ENCODE data around the gene MUC4. TPM values are rescaled to one million over a fixed set of nuclear protein-coding genes. Genes with fewer than 3 reads are reported as not detected.

Gene MUC4
- total RNA-seq, 1 donor from 2014 or later = not detected

GRCh38 chr3:195704433-195704999, 107.2 kb downstream of the MUC4 start:
- Mint-ChIP-seq H3K9me3 (peaks cover 3% of the 10 kb centered on the region), H3K27ac (peak overlapping the region; percentile 14), H3K4me3 (no peak overlapping the region), H3K4me1 (no peaks in the 10 kb centered on the region), H3K36me3 (peaks cover 8% of the 10 kb centered on the region), H3K27me3 (ENCODE audit: insufficient read depth, low read depth) (no peaks in the 10 kb centered on the region)
- peaks cover 3% of the 10 kb centered on the region for H3K4me1 ChIP-seq
- no peaks in the 10 kb centered on the region for H4K20me1 ChIP-seq (ENCODE audit: low read depth)
- H3K27me3 ChIP-seq = no peaks in the 10 kb centered on the region
- H3K4me3 ChIP-seq = no peak overlapping the region
- peaks cover 12% of the 10 kb centered on the region for H3F3A ChIP-seq (ENCODE audit: low read depth)
- H3K9ac ChIP-seq = no peak overlapping the region
- no peak for DNase-seq (ENCODE audit: low spot score)
- H3K9me3 ChIP-seq (ENCODE audit: low read depth) = no peaks in the 10 kb centered on the region
- H3K79me2 ChIP-seq (ENCODE audit: low read depth) = no peaks in the 10 kb centered on the region
- no peak overlapping the region for H3K4me2 ChIP-seq
- no peaks in the 10 kb centered on the region for H3K36me3 ChIP-seq
- no peak overlapping the region for H2AFZ ChIP-seq (replicated peaks)
- no peak overlapping the region for H3K27ac ChIP-seq
- TF ChIP-seq EZH2phosphoT487 (IDR thresholded peaks at IDR 0.05) (no peak), EZH2 (IDR thresholded peaks at IDR 0.05) (no peak), CTCF (IDR thresholded peaks at IDR 0.05) (no peak)

GRCh38 chr3:195703776-195704175, 108.0 kb downstream of the MUC4 start:
- peaks cover 3% of the 10 kb centered on the region for H3K9me3 Mint-ChIP-seq
- no peak for TF ChIP-seq CTCF (IDR thresholded peaks at IDR 0.05)
- TF ChIP-seq EZH2 (IDR thresholded peaks at IDR 0.05) = no peak
- no peak for TF ChIP-seq EZH2phosphoT487 (IDR thresholded peaks at IDR 0.05)

GRCh38 chr3:195701042-195701915, 110.5 kb downstream of the MUC4 start:
- peaks cover 2% of the 10 kb centered on the region for H3K27me3 Mint-ChIP-seq (ENCODE audit: insufficient read depth, low read depth)
- H3K4me1 ChIP-seq = peaks cover 34% of the 10 kb centered on the region
- peaks cover 11% of the 10 kb centered on the region for H3K36me3 Mint-ChIP-seq
- no peak for DNase-seq (ENCODE audit: low spot score)
- H3K4me2 ChIP-seq = no peak overlapping the region
- H3K9ac ChIP-seq = no peak overlapping the region
- H3K4me3 ChIP-seq = no peak overlapping the region
- no peaks in the 10 kb centered on the region for H3K36me3 ChIP-seq
- no peak overlapping the region for H2AFZ ChIP-seq (replicated peaks)
- H3K27ac ChIP-seq = no peak overlapping the region
- peaks cover 9% of the 10 kb centered on the region for H4K20me1 ChIP-seq (ENCODE audit: low read depth)
- no peaks in the 10 kb centered on the region for H3K79me2 ChIP-seq (ENCODE audit: low read depth)
- TF ChIP-seq CTCF (IDR thresholded peaks at IDR 0.05) = no peak
- no peak for TF ChIP-seq EZH2 (IDR thresholded peaks at IDR 0.05)
- no peak for TF ChIP-seq EZH2phosphoT487 (IDR thresholded peaks at IDR 0.05)
- H3K4me3 Mint-ChIP-seq = no peak overlapping the region
- no peaks in the 10 kb centered on the region for H3K9me3 ChIP-seq (ENCODE audit: low read depth)
- peaks cover 41% of the 10 kb centered on the region for H3F3A ChIP-seq (ENCODE audit: low read depth)
- no peak overlapping the region for H3K27ac Mint-ChIP-seq
- no peaks in the 10 kb centered on the region for H3K27me3 ChIP-seq
- H3K9me3 Mint-ChIP-seq = peaks cover 3% of the 10 kb centered on the region
- peaks cover 24% of the 10 kb centered on the region for H3K4me1 Mint-ChIP-seq

More at GRCh38 chr3:195703776-195704175, 108.0 kb downstream of the MUC4 start:
- Histone ChIP-seq H3K27ac (no peak overlapping the region), H3F3A (ENCODE audit: low read depth) (peaks cover 16% of the 10 kb centered on the region), H3K9me3 (ENCODE audit: low read depth) (no peaks in the 10 kb centered on the region), H3K4me1 (peaks cover 10% of the 10 kb centered on the region), H3K4me3 (no peak overlapping the region), H4K20me1 (ENCODE audit: low read depth) (peaks cover 2% of the 10 kb centered on the region), H3K36me3 (no peaks in the 10 kb centered on the region), H3K4me2 (no peak overlapping the region), H3K9ac (no peak overlapping the region), H2AFZ (replicated peaks) (no peak overlapping the region), H3K79me2 (ENCODE audit: low read depth) (no peaks in the 10 kb centered on the region), H3K27me3 (no peaks in the 10 kb centered on the region)
- DNase-seq (ENCODE audit: low spot score) = no peak
- no peak overlapping the region for H3K27ac Mint-ChIP-seq
- no peaks in the 10 kb centered on the region for H3K27me3 Mint-ChIP-seq (ENCODE audit: insufficient read depth, low read depth)
- H3K36me3 Mint-ChIP-seq = peaks cover 4% of the 10 kb centered on the region
- no peak overlapping the region for H3K4me3 Mint-ChIP-seq
- peaks cover 2% of the 10 kb centered on the region for H3K4me1 Mint-ChIP-seq

Measured in neural progenitor cell (in vitro differentiated cells).